Brain microvascular endothelial cell (primary cell): Measurements from ENCODE around the gene UCN.
"Not testable (repeated sequence)": the region's sequence is repeated elsewhere in the genome, so short reads cannot be mapped to it uniquely, and the experiment has no call there.

ENCODE experiments used
- DNase-seq: peaks from one replicate; pipeline ENCODE4 v3.0.0-alpha.2; 2020
- H3K27ac ChIP-seq: fragments of 250-450 bp; sonication (Bioruptor Pico); 2 replicates; pipeline ENCODE4 v1.5.1; 2020; ENCODE audit warnings: mild to moderate bottlenecking, moderate library complexity
- H3K27me3 ChIP-seq: fragments of 250-450 bp; sonication (Bioruptor Pico); replicated peaks from 2 replicates; pipeline ENCODE4 v1.5.1; 2020; ENCODE audit warnings: mild to moderate bottlenecking
- H3K36me3 ChIP-seq: fragments of 250-450 bp; sonication (Bioruptor Pico); replicated peaks from 2 replicates; pipeline ENCODE4 v1.5.1; 2020; ENCODE audit warnings: mild to moderate bottlenecking
- H3K4me3 ChIP-seq: 2 replicates; pipeline ENCODE4 v1.5.1; 2011; ENCODE audit warnings: low read depth, mild to moderate bottlenecking, control low read depth, low read length, moderate library complexity
- in situ Hi-C: cut with HindIII; loops from 2 replicates; pipeline ENCODE4 v1.10.0; 2017; ENCODE audit warnings: low sequenced_read_pairs, low pct_ligation_motif_present
- TF ChIP-seq, protein P1 (sequence below): IDR thresholded peaks from 2 replicates; pipeline ENCODE4 v1.5.1; 2011; ENCODE audit warnings: low read depth, mild to moderate bottlenecking, moderate library complexity, low read length, control low read depth, inconsistent platforms; ENCODE audit errors: missing control alignments

UCN gene, protein sequence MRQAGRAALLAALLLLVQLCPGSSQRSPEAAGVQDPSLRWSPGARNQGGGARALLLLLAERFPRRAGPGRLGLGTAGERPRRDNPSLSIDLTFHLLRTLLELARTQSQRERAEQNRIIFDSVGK

GRCh38 chr2:27308359-27308881, at the start of gene UCN:
Gene UCN, minus strand, starts transcription at chr2:27308445. Its CDS starts 550 bp downstream, at chr2:27307895.
- in situ Hi-C loops, result no loop called here
- TF ChIP-seq, protein P1, sequence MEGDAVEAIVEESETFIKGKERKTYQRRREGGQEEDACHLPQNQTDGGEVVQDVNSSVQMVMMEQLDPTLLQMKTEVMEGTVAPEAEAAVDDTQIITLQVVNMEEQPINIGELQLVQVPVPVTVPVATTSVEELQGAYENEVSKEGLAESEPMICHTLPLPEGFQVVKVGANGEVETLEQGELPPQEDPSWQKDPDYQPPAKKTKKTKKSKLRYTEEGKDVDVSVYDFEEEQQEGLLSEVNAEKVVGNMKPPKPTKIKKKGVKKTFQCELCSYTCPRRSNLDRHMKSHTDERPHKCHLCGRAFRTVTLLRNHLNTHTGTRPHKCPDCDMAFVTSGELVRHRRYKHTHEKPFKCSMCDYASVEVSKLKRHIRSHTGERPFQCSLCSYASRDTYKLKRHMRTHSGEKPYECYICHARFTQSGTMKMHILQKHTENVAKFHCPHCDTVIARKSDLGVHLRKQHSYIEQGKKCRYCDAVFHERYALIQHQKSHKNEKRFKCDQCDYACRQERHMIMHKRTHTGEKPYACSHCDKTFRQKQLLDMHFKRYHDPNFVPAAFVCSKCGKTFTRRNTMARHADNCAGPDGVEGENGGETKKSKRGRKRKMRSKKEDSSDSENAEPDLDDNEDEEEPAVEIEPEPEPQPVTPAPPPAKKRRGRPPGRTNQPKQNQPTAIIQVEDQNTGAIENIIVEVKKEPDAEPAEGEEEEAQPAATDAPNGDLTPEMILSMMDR, result no peak
- peaks cover 37% of the 10 kb centered on the region for H3K27me3 ChIP-seq
- no peak within 1 kb of the TSS for H3K27ac ChIP-seq
- no peak within 1 kb of the TSS for H3K4me3 ChIP-seq
- H3K36me3 ChIP-seq, result peaks cover 3% of the 10 kb centered on the region
- DNase-seq, result peak; percentile 54

DNA sequence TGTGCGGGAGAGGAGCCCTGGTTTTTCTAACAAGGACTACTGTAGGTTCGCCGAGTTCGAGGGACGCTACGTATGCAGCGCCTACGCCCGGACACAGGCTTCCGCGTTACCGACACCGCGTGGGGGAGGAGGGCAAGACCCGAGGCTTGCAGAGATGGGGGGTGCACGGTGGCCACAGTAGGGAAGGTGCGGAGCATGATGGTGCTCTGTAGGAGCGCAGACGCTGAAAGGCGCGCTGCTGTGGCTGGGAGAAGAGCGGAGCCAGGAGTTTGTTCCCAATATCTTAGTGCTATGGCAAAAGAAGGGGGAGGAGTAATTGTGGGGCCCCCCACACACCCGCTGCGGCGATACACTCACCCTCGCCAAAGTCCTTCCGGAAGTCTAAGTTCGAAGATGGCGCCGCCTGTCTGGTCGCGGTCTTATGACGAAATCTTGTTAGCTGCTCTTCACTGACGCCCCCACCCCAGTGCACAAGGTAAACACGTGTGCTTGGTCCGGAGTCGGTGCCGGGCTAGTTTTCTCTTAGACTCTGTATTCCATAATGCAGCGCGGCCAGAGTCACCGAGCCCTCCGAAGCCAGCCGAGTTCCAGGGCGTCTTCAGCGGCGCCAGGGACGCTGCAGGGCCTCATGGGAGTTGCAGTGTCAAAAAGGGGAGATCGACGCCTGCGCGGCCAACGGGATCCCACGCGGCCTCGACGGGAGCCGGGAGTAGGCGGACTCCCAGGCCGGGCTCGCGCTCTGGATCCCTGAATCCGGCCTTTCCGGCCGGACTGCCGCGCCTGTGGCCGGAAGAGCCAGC, 48.3 kb upstream of the UCN start, which contains the start of gene GTF3C2:
TSS of gene GTF3C2 (minus strand) at position 383 of the 800 bp plus-strand sequence. CDS start 13,210 bp downstream, outside the sequence.
- in situ Hi-C loops, result no loop called here
- Histone ChIP-seq H3K27me3 (no peaks in the 10 kb centered on the region), H3K36me3 (no peaks in the 10 kb centered on the region), H3K27ac (peak within 1 kb of the TSS; percentile 92), H3K4me3 (peak within 1 kb of the TSS; percentile 98)
- TF ChIP-seq, protein P1, result no peak
- DNase-seq, result peak; percentile 95

- Histone ChIP-seq H3K36me3 (no peaks in the 10 kb centered on the region), H3K27me3 (no peaks in the 10 kb centered on the region), H3K4me3 (peak overlapping the region; percentile 98), H3K27ac (peak overlapping the region; percentile 92)
- TF ChIP-seq, protein P1, result no peak
- peak; percentile 49 for DNase-seq
- in situ Hi-C loops, result no loop called here
Observed at GRCh38 chr2:27356056-27356381, 47.8 kb upstream of the UCN start.

DNA sequence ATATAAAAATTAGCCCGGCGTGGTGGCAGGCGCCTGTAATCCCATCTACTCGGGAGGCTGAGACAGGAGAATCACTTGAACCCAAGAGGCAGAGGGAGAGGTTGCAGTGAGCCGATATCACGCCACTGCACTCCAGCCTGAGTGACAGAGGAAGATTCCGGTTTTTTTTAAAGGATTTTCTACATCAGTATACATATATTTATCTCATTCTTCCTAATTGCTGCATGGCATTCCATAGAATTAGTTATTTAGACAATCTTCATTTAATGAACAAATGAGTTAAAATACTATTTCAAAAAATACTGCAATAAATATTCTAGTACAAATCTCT, 46.3 kb upstream of the UCN start:
- Histone ChIP-seq H3K27me3 (no peaks in the 10 kb centered on the region), H3K27ac (peak overlapping the region; percentile 3), H3K4me3 (no peak overlapping the region), H3K36me3 (no peaks in the 10 kb centered on the region)
- DNase-seq, result no peak
- in situ Hi-C loops, result no loop called here
- TF ChIP-seq, protein P1, result no peak

GRCh38 chr2:27353762-27354596, 45.7 kb upstream of the UCN start:
- Histone ChIP-seq H3K27ac (peak overlapping the region; percentile 3), H3K27me3 (no peaks in the 10 kb centered on the region), H3K4me3 (no peak overlapping the region), H3K36me3 (no peaks in the 10 kb centered on the region)
- TF ChIP-seq, protein P1, result no peak
- DNase-seq, result peak; percentile 19
- in situ Hi-C loops, result no loop called here

DNA sequence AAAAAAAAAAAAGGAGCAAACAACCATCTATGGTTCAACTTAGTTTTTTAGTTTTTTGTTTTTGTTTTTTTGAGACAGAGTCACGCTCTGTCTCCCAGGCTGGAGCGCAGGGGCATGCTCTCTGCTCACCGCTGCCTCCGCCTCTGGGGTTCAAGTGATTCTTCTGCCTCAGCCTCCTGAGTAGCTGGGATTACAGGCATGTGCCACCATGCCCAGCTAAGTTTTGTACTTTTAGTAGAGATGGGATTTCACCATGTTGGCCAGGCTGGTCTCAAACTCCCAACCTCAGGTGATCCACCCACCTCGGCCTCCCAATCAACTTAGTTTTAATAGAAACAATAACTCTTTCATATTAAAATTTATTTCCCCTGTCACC, 45.1 kb upstream of the UCN start:
- H3K27me3 ChIP-seq, H3K36me3 ChIP-seq, H3K27ac ChIP-seq, DNase-seq, in situ Hi-C loops, H3K4me3 ChIP-seq: not testable (repeated sequence)
